GM19025 (cell line): ENCODE data around the gene EMC9.
A peak's percentile ranks its signal among the peaks of the same experiment; 100 is the strongest.

ENCODE experiments used
- ATAC-seq: cut with Tn5 transposase; IDR thresholded peaks from one replicate; pipeline ENCODE4 v1.9.1; 2021; ENCODE audit warnings: mild to moderate bottlenecking, low read depth, moderate library complexity; ENCODE audit not compliant: unreplicated experiment

EMC9 gene, protein sequence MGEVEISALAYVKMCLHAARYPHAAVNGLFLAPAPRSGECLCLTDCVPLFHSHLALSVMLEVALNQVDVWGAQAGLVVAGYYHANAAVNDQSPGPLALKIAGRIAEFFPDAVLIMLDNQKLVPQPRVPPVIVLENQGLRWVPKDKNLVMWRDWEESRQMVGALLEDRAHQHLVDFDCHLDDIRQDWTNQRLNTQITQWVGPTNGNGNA

DNA sequence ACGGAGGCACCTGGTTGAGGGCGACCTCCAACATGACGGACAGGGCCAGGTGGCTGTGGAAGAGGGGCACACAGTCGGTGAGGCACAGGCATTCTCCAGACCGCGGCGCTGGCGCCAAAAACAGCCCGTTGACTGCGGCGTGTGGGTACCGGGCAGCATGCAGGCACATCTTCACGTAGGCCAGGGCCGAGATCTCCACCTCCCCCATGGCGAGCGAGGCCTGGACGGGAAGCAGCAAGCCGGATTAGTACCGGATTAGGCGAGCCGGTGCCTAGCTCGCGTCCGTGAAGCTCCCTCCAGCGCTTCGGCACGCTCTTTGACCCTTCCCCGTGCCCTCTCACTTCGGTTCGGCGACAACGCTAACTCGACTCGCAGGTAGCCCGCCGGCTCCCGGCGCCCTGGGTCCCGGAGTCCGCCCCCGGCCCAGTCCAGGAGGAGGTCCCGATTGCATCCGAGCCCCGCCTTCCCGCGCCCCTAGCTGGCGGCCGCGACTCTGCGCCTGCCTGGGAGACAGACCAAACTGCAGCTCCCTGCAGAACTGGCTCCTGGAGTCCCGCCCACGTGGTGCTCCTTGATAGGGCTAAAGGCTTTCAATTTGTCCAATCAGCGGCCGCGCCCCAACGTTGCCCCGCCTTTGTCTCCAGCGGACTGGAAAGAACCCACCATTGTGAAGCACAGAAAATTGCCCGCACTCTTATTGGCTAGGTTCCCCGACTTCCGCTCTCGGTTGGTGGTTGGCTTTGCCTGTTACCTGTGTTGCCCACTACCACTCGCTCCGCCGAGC lies at the start of gene EMC9:
Gene EMC9 (minus strand): TSS at position 495 of the 784 bp plus-strand sequence. CDS start 287 bp downstream, at position 208.
- peak; percentile 90 for ATAC-seq

DNA sequence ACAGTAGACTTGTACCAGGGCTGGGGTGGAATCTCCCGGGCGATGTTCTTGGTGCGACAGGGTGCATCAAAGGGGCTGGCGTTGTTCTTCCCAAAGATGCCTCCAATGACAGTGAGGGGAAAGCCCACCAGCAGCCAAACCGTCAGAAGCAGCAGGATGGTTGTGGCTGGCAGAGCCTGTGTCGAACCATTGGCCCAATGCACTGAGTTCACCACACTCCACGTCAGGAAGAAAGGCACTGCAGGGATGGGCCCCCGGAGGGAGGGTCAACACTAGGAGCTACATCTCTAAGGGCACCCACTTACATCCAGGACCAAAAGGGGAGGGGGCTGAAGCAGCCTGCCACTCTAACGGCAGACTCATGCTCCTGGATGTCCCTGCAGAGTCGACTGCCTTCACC lies 49.0 kb upstream of the EMC9 start:
- ATAC-seq = no peak

DNA sequence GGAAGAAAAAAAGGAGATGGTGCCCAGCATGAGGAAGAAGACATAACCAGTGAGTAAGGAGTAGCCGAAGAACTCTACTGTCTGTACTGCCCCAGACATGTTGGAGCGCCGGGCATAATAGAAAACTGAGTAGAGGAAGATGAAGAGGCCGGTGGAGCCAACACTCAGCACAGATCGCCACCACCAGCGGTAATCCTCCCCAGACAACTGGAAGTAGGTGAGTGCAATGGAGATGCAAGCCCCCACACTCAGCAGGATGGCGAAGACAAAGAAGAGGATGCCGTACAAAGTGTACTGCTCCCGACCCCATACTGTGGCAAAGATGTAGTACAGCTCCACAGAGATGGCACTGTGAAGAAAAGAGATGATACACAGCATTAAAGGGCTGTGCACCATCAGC lies 48.1 kb upstream of the EMC9 start:
- no peak for ATAC-seq

DNA sequence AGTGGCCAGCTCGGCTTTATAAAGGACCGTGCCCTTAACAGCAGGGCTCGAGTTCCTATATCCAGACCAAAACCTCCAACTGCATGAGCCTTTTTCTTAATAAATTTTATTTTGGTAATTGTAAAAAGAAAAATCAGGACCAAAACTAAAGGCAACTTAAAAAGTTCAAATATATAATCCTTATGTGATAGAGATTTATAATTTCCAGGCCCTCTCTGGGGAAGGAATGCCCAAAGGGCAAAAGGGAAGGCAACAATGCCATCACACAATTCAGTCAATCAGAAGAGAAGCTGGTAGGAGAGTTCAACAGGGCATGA lies 47.6 kb upstream of the EMC9 start:
- ATAC-seq = no peak

DNA sequence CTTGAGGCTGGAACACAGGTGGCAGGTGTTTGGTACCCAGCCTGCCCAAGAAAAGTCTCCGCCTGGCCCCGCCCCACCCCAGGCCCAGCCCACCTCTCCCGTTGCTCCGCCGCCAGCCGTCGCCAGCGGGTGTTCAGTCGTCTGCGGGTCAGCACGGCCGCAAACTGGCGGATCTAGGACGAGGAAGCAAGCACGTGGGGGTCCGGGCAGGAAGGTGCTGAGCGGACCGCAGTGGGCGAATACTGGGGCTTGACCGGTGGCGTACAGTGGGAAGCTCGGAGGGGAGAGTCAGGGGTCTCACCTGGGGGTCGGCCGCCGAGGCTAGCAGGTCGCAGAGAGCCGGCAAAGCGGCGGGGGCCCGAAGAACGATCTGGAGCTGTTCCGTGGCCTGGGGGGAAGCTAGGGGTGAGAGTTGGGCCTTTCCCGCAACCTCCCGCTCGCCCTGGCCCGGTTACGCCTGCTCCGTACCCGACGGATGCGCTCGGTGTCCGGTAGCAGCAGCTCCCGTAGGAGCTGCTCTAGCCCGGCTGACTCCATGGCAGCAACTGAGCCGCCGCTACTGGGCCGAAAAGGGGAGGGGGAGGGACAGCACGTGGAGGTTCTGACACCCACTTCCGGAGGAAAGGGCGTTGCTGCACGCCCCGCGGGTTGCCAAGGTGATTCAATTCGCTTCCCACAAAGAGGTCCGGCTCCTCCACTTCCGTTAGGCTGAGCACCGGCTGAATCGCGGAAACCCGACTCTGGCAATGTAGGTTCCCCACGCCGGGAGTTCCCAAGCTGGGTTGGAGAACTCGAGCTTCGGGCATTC lies 47.1 kb upstream of the EMC9 start, which contains the start of gene IPO4:
Gene IPO4 (minus strand): TSS at position 566 of the 808 bp plus-strand sequence. CDS start 29 bp downstream, at position 537.
- ATAC-seq = peak; percentile 92

DNA sequence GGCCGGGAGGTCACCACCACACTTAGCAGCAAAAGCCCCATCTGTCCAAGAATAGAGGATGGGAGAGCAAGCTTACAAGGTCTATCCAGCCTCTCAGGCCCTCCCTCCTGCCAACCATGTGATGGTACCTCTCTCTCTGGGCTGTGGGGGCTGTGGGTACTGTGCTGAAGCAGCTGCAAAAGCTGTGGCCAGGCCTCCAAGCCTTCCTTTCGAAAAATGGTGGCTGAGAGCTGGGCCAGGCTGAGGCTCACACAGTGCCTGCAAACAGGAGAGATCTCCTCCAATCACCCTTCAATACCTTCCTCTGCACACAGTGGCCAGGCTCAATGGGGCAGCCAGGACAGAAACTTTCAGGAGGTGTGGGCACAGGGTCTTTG lies 46.1 kb upstream of the EMC9 start:
- no peak for ATAC-seq

DNA sequence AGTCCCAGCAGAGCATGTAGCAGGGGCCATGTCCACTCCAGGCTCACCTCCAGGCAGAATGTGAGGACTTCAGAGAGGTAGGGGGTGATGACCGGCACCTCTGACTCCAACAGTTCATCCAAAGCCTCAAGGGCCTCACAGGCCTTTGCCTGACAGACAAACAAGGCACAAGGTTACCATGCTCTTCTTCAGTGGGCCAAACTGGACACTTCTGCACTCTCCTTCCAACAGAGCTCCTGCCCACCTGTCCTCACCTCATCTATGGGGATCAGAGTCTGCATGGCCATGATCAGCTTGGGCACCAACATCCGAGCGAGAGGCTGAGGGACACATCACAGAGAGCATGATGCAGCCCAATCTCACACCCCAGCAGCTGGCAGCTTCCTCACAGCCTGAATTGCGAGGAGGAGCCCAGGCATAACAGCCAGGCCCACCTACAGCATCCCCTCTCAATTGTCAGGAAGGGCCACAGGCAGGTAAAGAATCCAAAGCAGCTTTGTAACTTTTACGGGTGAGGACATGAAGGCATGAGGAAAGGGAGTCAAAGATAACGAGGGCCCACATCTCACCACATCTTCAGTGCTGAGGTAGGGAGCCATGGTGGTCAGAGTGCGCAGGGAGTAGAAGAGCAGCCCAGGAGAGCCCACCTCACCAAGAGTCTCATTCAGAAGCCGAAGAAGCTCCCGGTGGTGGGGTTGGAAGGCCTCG lies 45.6 kb upstream of the EMC9 start:
- no peak for ATAC-seq

DNA sequence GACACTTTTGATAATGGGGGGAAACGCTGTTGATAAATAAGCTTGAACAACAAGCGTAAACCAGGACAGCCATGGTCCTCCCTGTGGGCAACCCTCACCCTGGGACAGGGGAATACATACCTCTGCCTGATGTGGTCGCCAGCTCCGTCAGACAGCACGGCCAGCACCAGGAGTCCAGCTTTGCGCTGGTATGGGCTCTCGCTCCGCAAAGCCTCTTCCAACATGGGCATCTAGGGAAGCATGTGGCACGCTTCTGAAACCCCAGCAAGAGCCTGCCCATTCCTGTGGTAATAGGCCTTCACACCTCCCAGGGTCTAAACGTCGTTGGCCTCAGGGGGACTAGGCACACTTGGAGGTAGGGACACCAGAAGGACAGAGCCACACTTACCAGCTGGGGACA lies 44.4 kb upstream of the EMC9 start:
- ATAC-seq = no peak

DNA sequence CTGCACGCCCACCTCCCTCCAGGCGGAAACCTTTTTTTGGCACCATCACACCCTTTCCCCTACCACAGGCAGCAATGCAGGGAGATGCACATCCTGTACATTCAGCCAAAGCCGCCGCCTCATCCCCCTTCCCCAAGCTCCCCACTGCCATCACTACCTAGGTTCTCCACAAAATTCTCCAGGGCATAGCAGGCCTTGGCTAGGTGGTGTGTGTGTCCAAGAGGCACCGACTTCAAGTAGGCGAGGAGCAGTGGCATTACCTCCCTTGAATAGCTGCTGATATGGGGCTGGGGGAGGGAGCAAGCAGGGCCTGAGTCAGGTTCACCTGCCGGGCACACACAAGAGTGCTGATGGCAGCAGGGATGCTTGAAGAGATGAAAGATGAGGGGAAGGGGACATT lies 43.6 kb upstream of the EMC9 start:
- no peak for ATAC-seq

DNA sequence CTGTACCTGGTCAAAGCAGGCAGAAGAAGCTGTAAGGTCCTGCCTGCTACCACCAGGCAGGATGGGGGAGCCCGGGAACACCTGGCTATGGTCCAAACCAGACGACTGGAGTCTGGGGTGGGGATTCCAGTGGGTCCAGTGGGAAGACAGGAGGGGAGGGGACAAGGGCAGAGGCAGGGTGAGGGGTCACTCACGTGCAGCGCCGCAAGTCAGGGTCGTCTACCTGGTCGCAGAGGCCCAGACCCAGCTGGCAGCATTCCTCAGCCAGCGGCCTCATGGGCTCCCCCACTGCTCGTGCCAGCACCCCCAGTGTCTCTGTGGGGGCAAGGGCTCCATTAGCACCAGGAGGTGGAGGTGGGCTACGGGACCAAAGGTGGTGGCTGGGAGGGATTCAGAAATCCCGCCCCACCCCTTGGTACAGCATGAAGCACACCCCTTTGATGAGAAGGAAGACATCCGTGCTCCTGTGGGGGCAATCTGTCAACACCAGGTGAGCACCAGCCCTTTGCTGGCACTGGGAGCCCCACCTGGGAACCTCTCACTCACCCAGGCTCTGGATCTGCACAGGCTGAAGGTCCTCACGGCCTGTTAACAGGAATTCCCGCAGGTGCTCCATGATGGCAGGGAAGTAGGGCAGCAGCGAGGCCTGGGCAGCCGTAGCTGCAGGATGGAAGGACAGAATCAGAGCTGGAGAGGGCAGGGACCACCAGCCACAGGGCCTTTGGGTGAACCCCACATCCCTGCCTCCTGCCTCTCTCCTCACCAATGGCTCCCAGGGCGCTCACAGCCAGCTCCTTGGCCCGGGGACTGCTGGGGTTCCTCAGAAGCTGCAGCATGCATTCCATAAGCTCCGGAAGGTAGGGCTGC lies 42.9 kb upstream of the EMC9 start:
- ATAC-seq = no peak

DNA sequence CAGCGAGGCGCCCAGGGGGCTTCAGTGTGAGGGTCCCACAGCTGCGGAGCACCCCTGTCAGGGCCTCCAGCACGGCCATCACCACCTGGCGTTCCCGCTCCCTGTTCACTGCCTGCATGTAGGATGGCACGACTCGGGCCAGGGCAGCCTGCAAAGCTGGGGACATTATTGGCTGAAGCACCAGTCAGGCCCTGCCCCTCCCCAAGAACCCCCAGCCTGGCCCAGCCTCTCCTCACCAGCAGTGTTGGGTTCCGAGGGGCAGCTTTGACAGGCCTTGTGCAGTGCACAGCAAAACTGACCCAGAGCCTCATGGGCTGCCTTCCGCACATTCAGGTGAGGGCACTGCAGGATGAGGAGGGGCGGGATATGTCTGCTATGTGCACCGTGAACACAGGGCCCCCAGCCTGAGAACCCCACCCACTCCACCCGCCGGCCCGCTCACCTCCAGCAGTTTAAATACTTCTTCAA lies 41.7 kb upstream of the EMC9 start:
- ATAC-seq = no peak

DNA sequence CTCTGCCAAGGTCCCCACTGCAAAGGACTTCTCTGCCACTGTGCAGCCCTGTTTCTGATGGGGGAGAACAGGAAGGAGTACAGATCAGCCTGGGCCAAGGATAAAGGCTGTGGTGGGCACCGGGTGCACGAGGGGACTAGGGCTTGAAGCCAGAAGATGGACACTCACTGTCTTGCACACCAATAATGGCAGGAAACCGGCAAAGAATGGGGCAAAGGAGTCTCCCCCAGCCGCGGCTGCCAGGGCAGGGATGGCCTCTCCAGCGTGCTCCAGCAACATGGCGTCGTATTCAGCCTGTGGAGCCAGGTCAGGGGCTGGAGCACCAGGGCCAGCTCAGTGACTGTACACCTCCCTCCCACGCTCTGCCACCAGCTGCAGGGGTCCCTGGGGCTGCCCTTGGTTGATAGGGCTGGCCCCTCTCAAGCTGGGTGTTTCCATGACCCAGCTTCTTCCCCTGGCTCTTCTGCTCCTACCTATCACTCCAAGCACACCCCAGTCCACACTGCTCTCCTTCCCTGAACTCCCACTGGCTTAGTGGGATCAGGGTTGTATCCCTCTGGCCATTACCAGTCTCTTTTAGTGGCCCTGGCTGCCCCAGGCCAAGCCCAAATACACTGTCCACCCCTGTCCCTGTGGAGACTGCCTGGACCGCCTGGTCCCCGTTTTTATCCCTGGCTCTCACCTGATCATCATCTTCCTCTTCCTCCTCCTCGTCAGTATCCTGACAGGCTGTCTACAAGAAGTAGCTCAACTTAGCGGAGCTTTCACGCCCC lies 40.9 kb upstream of the EMC9 start:
- no peak for ATAC-seq

DNA sequence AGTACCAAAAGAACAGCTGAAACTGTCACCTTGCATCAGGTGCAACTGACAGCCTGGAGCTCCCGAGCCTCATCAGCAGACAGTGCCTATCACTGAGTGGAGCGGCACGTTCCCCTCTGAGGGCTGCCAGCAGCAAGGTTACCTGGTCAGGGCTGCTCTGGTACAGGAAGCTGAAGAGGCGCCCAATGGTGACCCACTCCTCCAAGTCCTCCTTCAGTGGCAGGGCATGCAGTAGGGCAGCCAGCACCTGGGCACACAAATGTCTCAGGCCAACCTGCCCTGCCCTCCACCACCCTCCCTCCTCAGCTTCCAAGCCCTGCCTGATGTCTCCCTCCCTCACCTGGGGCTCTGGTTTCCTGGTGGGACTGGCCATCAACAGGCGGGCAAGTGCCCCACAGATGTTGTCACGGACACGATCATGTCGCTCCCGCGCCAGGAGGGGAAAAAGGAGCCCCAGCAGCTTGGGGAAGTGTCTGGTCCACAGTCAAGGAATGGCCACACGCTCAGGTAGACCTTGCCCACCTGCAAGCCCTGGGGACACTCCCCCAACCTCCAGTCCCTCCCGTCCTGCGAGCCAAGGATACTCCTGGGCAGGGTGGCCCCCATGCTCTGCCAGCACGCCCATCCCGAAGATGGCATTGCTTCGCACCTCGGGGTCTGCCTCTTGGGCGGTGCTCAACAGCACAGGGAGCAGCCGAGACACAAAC lies 40.1 kb upstream of the EMC9 start:
- ATAC-seq = no peak

DNA sequence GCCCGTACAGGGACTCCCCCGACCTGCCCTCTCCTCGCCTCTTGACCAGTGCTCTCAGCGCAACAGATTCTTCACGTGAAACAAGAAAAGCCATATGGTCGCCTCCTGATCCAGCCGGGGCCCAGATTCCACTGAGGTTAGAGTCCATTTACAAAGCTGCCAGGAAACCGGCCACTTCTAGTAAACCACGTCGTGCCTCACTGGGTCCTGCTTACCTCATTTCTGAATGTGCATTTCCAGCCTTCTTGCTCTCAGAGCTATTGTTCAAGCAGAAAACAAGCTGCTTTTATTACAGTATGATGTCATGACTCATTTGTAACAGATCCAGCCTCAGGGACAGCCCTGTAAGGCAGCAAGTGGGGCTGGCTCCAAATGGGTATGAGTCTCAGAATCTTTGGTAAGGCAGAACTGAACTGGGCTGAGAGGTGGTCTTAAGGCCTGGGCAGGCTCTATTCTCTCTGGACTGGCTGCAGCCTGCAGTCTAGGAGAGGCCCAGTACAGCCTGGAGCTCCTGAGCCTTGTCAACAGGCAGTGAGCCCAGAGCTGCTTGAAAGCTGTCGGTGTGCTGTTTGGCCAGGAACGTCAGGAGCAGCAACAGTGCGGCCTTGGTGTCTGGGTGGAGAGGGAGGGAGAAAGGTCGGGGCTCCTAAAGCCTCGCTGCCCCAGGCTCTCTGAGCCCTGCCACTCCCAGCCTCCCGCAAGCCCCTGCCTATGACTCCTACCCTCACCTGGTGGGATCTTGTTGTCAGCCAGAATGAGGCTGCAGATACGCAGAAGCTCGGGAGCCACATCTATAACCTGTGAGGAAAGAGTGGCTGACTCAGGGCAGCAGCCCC lies 38.8 kb upstream of the EMC9 start:
- no peak for ATAC-seq

DNA sequence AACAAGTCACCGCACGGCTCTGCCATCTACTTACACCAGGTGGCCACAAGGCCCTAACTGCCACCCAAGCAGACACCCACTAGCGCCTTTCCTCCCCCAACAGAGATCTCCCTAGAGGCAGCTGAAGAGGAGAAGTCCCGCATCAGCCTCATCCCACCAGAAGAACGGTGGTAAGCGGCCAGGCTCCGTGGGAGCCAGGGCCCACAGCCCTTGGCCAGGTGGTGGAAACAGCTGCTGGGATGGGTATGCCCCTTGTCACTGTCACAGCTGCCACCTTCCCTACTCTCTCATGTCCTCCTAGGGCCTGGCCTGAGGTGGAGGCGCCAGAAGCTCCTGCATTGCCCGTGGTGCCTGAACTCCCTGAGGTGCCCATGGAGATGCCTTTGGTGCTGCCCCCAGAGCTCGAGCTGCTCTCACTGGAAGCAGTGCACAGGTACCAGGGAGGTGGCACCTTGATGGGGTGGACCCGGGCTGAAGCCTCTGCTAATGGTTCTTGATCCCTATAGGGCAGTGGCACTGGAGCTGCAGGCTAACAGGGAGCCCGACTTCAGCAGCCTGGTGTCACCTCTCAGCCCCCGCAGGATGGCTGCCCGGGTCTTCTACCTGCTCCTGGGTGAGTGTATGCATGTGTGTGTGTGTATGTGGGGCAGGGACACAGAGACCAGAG lies 38.0 kb upstream of the EMC9 start:
- no peak for ATAC-seq

DNA sequence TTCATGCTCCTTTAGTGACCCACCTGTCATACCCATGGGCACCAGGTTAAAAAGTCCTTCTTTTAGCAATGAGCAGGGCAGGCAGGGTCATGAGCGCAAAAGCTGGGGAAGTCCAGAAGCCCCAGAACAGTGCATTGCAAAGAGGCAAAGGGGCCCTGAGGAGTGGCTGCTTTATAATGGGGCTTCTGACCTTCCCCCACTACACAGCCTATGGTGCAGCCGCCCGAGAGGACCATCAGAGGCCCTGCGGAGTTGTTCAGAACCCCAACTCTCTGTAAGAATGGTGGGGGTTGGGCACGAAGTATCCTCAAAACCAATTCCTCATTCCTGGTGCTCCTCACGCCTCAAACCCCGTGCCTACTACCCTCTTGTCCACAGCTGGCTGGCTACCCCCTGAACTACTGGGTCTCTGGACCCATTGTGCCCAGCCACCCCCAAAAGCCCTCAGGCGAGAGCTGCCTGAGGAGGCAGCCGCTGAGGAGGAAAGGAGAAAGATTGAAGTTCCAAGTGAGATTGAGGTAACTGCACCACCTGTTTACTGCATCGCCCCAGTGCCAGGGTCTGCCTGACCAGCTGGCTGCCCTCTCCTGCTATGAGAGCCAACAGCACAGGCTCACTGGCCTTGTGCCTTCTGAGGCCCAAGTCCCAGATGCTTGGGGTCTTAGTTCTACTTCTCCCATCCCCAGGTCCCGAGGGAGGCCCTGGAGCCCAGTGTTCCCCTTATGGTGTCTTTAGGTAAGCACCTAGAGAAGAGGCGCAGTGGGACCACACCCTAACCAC lies 37.2 kb upstream of the EMC9 start:
- no peak for ATAC-seq
